ENCODE results near the gene UBE2F. TPM values are rescaled to one million over a fixed set of nuclear protein-coding genes. Genes with fewer than 3 reads are reported as not detected.
A peak's percentile ranks its signal among the peaks of the same experiment; 100 is the strongest.
"Not testable (repeated sequence)": the region's sequence is repeated elsewhere in the genome, so short reads cannot be mapped to it uniquely, and the experiment has no call there.

Gene UBE2F
- total RNA-seq, 1 experiment from 2014 or later, result 86.9 TPM

- DNase-seq (ENCODE audit: low read depth), result no peak
These were observed 80.0 kb downstream of the UBE2F start for GRCh38 chr2:238046725-238047270.

GRCh38 chr2:238053191-238053776, 86.5 kb downstream of the UBE2F start:
- peak; percentile 12 for DNase-seq (ENCODE audit: low read depth)

- DNase-seq (ENCODE audit: low read depth), result no peak
These were observed 89.0 kb downstream of the UBE2F start for GRCh38 chr2:238055841-238056240.

GRCh38 chr2:238057696-238058575, 91.1 kb downstream of the UBE2F start:
- DNase-seq (ENCODE audit: low read depth), result not testable (repeated sequence)

- no peak for DNase-seq (ENCODE audit: low read depth)
These were observed 92.7 kb downstream of the UBE2F start for GRCh38 chr2:238059505-238059904.

- peak; percentile 15 for DNase-seq (ENCODE audit: low read depth)
These were observed 93.3 kb downstream of the UBE2F start for GRCh38 chr2:238060096-238060541.

DNA sequence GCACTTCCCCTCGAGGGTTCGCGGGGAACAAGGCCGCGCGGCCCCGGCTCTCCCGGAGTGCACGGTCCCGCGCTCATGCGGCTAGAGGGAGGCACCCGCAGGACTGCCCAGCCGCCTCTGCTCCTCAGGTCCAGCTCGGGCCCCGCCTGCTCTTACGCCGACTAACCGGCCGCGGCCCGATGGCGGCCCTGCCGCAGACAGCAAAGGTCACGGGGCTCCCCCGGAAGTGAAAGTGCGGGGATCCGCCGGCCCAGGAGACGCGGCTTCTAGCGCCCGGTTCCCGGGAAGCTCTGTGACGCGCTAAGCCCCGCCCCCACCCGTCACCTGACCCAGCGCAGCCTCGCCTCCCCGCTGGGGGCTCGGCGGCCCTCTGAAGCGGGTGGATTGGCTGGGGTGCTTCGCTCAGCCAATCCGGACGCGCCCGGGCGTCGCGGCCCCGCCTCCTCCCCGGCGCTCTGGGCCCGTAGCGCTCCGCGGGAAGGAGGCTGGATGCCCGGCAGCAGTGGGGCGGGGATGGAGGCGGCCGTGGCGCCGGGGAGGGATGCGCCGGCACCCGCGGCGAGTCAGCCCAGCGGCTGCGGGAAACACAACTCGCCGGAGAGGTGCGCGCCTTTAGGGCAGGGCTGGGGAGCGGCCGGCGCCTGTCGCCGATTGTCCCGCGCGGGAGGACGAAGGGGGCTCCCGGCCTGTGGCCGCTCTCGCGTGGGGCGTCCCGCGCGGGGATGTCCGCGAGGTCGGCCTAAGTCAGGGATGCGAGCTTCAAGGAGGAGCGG, 93.9 kb downstream of the UBE2F start, which contains the start of gene SCLY:
Gene SCLY (plus strand): TSS at position 460 of the 773 bp plus-strand sequence. CDS start 54 bp downstream, at position 514.
- DNase-seq (ENCODE audit: low read depth), result peak; percentile 93

GRCh38 chr2:238061315-238062202, 94.7 kb downstream of the UBE2F start:
- DNase-seq (ENCODE audit: low read depth), result peak; percentile 49

- DNase-seq (ENCODE audit: low read depth), result no peak
These were observed 96.8 kb downstream of the UBE2F start for GRCh38 chr2:238063414-238064189.

GRCh38 chr2:238064376-238064775, 97.6 kb downstream of the UBE2F start:
- no peak for DNase-seq (ENCODE audit: low read depth)

DNA sequence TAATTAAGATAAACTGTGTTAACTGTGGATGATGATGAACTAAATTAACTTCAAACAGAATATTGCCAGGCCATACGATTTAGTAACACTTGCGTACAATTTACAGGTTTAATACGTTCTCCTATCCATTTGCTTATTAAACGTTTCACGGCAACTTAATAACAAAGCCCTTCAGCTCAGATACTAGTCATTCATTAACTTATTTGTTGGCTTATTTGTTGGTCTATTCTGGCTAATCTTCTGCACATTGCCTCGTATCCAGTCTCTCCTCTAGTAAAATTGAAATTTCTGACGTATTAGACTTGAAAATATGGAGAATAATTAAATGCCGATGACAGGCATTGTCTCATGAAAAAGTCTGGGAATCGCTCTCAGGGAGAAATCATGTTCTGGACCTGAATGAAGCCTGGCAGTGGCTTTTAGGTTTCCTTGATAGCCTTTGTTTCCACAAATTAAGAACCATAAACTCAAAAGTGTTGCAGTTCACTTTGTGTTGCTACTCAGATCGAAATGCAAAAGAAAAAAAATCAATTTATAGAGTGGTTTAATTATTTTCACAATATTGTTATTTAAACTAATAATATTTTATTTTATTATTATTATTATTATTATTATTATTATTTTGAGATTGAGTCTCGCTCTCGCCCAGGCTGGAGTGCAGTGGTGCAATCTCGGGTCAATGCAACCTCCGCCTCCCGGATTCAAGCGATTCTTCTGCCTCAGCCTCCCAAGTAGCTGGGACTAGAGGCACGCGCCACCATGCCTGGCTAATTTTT, 98.4 kb downstream of the UBE2F start:
- DNase-seq (ENCODE audit: low read depth), result no peak

DNA sequence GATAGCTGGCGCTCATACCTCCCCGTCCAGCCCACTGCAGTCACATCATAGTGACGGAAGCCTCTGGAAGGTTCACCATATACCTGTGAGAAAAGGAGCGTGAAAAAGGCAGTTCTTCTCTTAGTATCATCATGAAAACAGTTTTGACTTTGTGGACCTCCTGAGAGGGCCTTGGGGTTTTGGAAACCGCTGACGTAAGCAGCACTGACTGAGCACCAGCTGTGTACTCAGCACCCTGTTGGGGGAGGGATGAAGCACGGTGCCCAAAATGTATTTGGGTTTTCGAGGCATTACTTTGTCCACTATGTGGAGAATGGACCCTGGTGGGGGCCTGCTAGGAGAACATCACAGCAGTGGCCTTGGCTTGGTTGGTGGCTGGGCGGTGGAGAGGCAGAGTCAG, 99.4 kb downstream of the UBE2F start:
- no peak for DNase-seq (ENCODE audit: low read depth)

DNA sequence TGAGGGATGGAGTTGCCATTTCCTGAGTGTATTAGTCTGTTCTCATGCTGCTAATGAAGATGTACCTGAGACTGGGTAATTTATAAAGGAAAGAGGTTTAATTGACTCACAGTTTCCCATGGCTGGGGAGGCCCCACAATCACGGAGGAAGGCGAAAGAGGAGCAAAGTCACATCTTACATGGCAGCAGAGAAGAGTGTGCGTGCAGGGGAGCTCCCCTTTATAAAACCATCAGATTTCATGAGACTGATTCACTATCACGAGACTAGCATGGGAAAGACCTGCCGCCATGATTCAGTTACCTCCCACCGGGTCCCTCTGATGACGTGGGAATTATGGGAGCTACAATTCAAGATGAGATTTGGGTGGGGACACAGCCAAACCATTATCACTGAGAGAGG, 99.9 kb downstream of the UBE2F start:
- DNase-seq (ENCODE audit: low read depth), result not testable (repeated sequence)

DNA sequence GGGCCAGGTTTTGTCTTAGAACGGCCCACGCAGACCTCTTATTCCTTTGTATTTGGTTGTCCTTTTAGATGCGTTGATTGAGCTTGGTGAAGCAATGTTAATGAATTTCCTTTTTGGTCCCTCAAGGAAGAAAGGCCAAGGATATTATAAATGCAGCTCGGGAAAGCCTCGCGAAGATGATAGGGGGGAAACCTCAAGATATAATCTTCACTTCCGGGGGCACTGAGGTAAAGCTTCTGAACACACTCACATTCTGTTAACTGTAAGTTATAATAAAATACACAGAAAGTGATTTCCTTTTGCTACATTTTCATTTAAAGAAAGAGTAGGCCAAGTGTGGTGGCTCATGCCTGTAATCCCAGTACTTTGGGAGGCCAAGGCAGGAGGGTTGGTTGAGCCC, 101.1 kb downstream of the UBE2F start:
- no peak for DNase-seq (ENCODE audit: low read depth)

DNA sequence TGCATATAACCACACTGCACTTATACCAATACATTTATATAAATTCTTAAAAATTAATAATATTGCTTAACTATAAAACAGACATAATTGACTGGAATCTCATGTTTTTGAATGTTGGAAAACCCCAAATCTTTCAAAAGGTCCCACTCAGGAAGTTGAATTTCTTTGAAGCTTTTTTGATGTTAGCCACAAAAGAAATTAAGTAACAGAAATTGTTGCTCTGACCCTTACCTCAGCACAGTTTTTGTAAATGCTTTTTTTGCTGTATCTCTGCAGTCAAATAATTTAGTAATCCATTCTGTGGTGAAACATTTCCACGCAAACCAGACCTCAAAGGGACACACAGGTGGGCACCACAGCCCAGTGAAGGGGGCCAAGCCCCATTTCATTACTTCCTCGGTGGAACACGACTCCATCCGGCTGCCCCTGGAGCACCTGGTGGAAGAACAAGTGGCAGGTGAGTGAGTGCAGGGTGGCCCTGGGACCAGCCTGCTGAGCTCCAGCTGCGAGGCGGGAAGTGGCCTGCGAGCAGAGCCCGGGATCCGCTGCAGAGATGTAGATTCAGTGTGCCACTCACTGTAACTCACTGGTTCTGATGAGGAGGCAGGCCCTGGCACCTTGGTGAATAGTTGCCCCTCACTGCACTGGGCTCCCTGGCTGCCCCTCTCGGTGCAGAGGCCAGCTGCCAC, 102.4 kb downstream of the UBE2F start:
- no peak for DNase-seq (ENCODE audit: low read depth)

DNA sequence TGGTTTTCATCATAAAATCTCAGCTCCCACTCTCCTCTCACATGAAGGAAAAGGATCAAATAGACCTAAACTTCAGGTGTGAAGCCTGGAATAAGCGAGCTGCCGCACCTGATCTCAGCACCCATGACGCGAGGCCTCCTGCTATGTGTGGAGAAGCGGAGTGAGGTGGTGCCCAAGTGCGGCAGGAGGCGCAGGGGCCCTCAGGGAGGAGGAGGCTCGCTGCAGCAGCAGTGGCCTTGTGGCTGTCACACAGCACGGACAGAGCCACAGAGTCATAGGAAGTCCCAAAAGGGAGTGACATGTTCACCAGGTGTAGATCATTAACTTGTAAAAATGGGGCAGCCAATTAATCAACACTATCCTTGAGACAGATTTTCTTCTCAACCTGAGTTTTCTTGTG, 103.1 kb downstream of the UBE2F start:
- DNase-seq (ENCODE audit: low read depth), result no peak

DNA sequence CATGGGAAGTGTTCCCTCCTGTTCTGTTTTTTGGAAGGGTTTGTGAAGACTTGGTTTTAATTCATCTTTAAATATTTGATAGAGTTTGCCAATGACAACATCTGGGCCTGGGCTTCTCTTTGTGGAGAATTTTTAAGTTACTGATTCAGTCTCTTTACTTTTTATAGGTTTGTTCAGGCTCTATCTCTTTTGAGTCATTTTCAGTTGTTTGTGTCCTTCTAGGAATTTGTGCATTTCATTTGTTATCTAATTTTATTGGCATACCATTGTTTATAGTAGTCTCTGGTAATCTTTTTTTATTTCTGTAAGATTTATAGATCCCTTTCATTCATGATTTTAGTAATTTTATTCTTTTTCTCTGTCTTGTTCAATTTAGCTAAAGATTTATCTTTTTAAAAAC, 108.6 kb downstream of the UBE2F start:
- DNase-seq (ENCODE audit: low read depth), result peak; percentile 9

GRCh38 chr2:238077292-238077691, 110.5 kb downstream of the UBE2F start:
- no peak for DNase-seq (ENCODE audit: low read depth)

GRCh38 chr2:238079874-238080327, 113.1 kb downstream of the UBE2F start:
- DNase-seq (ENCODE audit: low read depth), result no peak

All from M059J (cell line).